Measurements from ENCODE around the gene D2HGDH. TPM values are rescaled to one million over a fixed set of nuclear protein-coding genes. Genes with fewer than 3 reads are reported as not detected.

D2HGDH gene
- total and polyA plus RNA-seq, 2 of the 13 experiments (the other 11 are each of a cell fraction or from before 2014, with no cell fraction given), result 19.2 to 20.3 TPM

DNA sequence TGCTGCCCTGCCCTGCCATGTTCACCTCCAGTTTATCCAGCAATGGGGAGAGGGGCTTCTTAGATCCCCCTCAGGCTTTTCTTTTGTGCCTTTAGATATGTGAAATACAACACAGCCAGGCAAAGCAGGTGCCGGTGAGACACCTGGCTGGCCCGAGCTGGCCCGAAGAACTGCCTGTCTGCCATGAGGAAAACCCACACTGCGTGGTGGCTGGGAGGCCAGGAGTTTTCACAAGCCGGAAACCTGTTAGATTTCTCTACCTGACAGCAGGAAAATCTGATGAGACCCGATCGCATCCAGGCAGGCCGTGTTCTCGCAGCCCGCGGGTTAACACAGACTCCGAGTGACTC lies 36.5 kb downstream of the D2HGDH start (continued):
- TF ChIP-seq, protein P1, sequence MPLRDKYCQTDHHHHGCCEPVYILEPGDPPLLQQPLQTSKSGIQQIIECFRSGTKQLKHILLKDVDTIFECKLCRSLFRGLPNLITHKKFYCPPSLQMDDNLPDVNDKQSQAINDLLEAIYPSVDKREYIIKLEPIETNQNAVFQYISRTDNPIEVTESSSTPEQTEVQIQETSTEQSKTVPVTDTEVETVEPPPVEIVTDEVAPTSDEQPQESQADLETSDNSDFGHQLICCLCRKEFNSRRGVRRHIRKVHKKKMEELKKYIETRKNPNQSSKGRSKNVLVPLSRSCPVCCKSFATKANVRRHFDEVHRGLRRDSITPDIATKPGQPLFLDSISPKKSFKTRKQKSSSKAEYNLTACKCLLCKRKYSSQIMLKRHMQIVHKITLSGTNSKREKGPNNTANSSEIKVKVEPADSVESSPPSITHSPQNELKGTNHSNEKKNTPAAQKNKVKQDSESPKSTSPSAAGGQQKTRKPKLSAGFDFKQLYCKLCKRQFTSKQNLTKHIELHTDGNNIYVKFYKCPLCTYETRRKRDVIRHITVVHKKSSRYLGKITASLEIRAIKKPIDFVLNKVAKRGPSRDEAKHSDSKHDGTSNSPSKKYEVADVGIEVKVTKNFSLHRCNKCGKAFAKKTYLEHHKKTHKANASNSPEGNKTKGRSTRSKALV (CRISPR knock-in tag; IDR thresholded peaks at IDR 0.05), result peak; percentile 16; the same call in 1 of the 2 replicates
- TF ChIP-seq SRSF1 (optimal IDR thresholded peaks at IDR 0.05; ENCODE audit: low read depth, low read length) (no peak), TEAD3 (CRISPR knock-in tag; optimal IDR thresholded peaks at IDR 0.05; ENCODE audit: borderline replicate concordance) (no peak), ZNF850 (CRISPR knock-in tag; conservative IDR thresholded peaks at IDR 0.05) (0 out of 2 replicates have a peak, but pooled peaks have one; percentile 15), ZNF33A (CRISPR knock-in tag; IDR thresholded peaks at IDR 0.05; ENCODE audit: borderline replicate concordance) (peak; percentile 88; the same call in 1 of the 2 replicates), RBM22 (optimal IDR thresholded peaks at IDR 0.05; ENCODE audit: low read length) (peak; percentile 69), ZSCAN29 (CRISPR knock-in tag; conservative IDR thresholded peaks at IDR 0.05) (no peak), MED13 (CRISPR knock-in tag; IDR thresholded peaks at IDR 0.05) (no peak), ZNF607 (CRISPR knock-in tag; IDR thresholded peaks at IDR 0.05; ENCODE audit: borderline replicate concordance) (no peak), ZNF543 (CRISPR knock-in tag; IDR thresholded peaks at IDR 0.05) (no peak), SNAI1 (CRISPR knock-in tag; IDR thresholded peaks at IDR 0.05; ENCODE audit: borderline replicate concordance) (peak; percentile 51; the same call in 1 of the 2 replicates), ZNF776 (CRISPR knock-in tag; IDR thresholded peaks at IDR 0.05) (no peak)
- TF ChIP-seq, protein P2, sequence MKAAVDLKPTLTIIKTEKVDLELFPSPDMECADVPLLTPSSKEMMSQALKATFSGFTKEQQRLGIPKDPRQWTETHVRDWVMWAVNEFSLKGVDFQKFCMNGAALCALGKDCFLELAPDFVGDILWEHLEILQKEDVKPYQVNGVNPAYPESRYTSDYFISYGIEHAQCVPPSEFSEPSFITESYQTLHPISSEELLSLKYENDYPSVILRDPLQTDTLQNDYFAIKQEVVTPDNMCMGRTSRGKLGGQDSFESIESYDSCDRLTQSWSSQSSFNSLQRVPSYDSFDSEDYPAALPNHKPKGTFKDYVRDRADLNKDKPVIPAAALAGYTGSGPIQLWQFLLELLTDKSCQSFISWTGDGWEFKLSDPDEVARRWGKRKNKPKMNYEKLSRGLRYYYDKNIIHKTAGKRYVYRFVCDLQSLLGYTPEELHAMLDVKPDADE (CRISPR knock-in tag; IDR thresholded peaks at IDR 0.05), result 0 out of 2 replicates have a peak, but pooled peaks have one; percentile 29
- TF ChIP-seq, protein P3, sequence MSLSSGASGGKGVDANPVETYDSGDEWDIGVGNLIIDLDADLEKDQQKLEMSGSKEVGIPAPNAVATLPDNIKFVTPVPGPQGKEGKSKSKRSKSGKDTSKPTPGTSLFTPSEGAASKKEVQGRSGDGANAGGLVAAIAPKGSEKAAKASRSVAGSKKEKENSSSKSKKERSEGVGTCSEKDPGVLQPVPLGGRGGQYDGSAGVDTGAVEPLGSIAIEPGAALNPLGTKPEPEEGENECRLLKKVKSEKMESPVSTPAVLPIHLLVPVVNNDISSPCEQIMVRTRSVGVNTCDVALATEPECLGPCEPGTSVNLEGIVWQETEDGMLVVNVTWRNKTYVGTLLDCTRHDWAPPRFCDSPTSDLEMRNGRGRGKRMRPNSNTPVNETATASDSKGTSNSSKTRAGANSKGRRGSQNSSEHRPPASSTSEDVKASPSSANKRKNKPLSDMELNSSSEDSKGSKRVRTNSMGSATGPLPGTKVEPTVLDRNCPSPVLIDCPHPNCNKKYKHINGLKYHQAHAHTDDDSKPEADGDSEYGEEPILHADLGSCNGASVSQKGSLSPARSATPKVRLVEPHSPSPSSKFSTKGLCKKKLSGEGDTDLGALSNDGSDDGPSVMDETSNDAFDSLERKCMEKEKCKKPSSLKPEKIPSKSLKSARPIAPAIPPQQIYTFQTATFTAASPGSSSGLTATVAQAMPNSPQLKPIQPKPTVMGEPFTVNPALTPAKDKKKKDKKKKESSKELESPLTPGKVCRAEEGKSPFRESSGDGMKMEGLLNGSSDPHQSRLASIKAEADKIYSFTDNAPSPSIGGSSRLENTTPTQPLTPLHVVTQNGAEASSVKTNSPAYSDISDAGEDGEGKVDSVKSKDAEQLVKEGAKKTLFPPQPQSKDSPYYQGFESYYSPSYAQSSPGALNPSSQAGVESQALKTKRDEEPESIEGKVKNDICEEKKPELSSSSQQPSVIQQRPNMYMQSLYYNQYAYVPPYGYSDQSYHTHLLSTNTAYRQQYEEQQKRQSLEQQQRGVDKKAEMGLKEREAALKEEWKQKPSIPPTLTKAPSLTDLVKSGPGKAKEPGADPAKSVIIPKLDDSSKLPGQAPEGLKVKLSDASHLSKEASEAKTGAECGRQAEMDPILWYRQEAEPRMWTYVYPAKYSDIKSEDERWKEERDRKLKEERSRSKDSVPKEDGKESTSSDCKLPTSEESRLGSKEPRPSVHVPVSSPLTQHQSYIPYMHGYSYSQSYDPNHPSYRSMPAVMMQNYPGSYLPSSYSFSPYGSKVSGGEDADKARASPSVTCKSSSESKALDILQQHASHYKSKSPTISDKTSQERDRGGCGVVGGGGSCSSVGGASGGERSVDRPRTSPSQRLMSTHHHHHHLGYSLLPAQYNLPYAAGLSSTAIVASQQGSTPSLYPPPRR (CRISPR knock-in tag; IDR thresholded peaks at IDR 0.05; ENCODE audit: borderline replicate concordance), result no peak
- TF ChIP-seq, protein P4, sequence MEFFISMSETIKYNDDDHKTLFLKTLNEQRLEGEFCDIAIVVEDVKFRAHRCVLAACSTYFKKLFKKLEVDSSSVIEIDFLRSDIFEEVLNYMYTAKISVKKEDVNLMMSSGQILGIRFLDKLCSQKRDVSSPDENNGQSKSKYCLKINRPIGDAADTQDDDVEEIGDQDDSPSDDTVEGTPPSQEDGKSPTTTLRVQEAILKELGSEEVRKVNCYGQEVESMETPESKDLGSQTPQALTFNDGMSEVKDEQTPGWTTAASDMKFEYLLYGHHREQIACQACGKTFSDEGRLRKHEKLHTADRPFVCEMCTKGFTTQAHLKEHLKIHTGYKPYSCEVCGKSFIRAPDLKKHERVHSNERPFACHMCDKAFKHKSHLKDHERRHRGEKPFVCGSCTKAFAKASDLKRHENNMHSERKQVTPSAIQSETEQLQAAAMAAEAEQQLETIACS (CRISPR knock-in tag; IDR thresholded peaks at IDR 0.05), result no peak

Data from HepG2 (cell line).